HG03378 (cell line): ENCODE measurements around the gene RPS6KA2.
"Not testable (repeated sequence)": the region's sequence is repeated elsewhere in the genome, so short reads cannot be mapped to it uniquely, and the experiment has no call there.

Experiments used
- ATAC-seq: cut with Tn5 transposase; IDR thresholded peaks from one replicate; pipeline ENCODE4 v1.9.1; 2021; ENCODE audit warnings: mild to moderate bottlenecking, moderate library complexity; ENCODE audit not compliant: unreplicated experiment

Gene RPS6KA2

GRCh38 chr6:166636191-166636933 lies 9.3 kb upstream of the RPS6KA2 start:
- no peak for ATAC-seq

- no peak for ATAC-seq
Measured at GRCh38 chr6:166635013-166635970, 8.2 kb upstream of the RPS6KA2 start.

- ATAC-seq: not testable (repeated sequence)
Measured at GRCh38 chr6:166634581-166634980, 7.5 kb upstream of the RPS6KA2 start.

- peak; percentile 59 for ATAC-seq
Measured at GRCh38 chr6:166633732-166634535, 6.9 kb upstream of the RPS6KA2 start.

GRCh38 chr6:166632731-166633130 lies 5.7 kb upstream of the RPS6KA2 start:
- no peak for ATAC-seq

GRCh38 chr6:166630462-166630861 lies 3.4 kb upstream of the RPS6KA2 start:
- ATAC-seq: no peak

- ATAC-seq: no peak
Measured at GRCh38 chr6:166629628-166630027, 2.6 kb upstream of the RPS6KA2 start.

- peak; percentile 21 for ATAC-seq
Measured at GRCh38 chr6:166627875-166628801, 1.1 kb upstream of the RPS6KA2 start.

- peak; percentile 4 for ATAC-seq
Measured at GRCh38 chr6:166626177-166627032, 646 bp downstream of the RPS6KA2 start.

GRCh38 chr6:166625356-166625755 lies 1.7 kb downstream of the RPS6KA2 start:
- ATAC-seq: no peak

- ATAC-seq: no peak
Measured at GRCh38 chr6:166624275-166624674, 2.8 kb downstream of the RPS6KA2 start.

- ATAC-seq: no peak
Measured at GRCh38 chr6:166623318-166623717, 3.7 kb downstream of the RPS6KA2 start.

GRCh38 chr6:166621114-166621540 lies 5.9 kb downstream of the RPS6KA2 start:
- no peak for ATAC-seq

- ATAC-seq: no peak
Measured at GRCh38 chr6:166620478-166621113, 6.5 kb downstream of the RPS6KA2 start.

- ATAC-seq: no peak
Measured at GRCh38 chr6:166619912-166620311, 7.1 kb downstream of the RPS6KA2 start.

GRCh38 chr6:166618866-166619761 lies 7.9 kb downstream of the RPS6KA2 start:
- no peak for ATAC-seq

- no peak for ATAC-seq
Measured at GRCh38 chr6:166618251-166618650, 8.8 kb downstream of the RPS6KA2 start.
